Dendritic cell treated with granulocyte-macrophage colony-stimulating factor and Interleukin-4, amounts not matched to agents 40 ng/mL and 50 ng/mL, for 4 days (primary cell): ENCODE results near the gene C7orf33.
A peak's percentile ranks its signal among the peaks of the same experiment; 100 is the strongest.
"Not testable (repeated sequence)": the region's sequence is repeated elsewhere in the genome, so short reads cannot be mapped to it uniquely, and the experiment has no call there.

Source experiments
- H3K27ac Mint-ChIP-seq: one replicate; pipeline ENCODE4 v1.8.0; 2022; ENCODE audit warnings: mild to moderate bottlenecking, mixed read lengths
- H3K27me3 Mint-ChIP-seq: one replicate; pipeline ENCODE4 v1.8.0; 2022; ENCODE audit warnings: mild to moderate bottlenecking, mixed read lengths
- H3K36me3 Mint-ChIP-seq: one replicate; pipeline ENCODE4 v1.8.0; 2022; ENCODE audit warnings: low read depth, mixed read lengths
- H3K4me1 Mint-ChIP-seq: one replicate; pipeline ENCODE4 v1.8.0; 2022; ENCODE audit warnings: low read depth, mixed read lengths
- H3K4me3 Mint-ChIP-seq: one replicate; pipeline ENCODE4 v1.8.0; 2022; ENCODE audit warnings: mild to moderate bottlenecking, moderate library complexity, mixed read lengths
- H3K9me3 Mint-ChIP-seq: one replicate; pipeline ENCODE4 v1.8.0; 2022; ENCODE audit warnings: mixed read lengths
- intact Hi-C: fragments of 100-400 bp; cut with micrococcal nuclease; formaldehyde crosslinking; loops from one replicate; pipeline ENCODE4 v1.15.0; 2022

Gene C7orf33, protein sequence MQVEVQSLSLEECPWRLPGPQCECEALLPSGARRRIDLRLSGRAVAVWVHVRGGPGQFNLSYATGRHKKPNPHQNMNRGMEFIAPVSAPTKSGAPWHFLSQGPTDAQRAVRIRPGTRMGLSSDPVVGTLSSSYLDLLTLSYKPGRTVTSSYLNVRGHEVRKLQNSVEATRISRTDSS

DNA sequence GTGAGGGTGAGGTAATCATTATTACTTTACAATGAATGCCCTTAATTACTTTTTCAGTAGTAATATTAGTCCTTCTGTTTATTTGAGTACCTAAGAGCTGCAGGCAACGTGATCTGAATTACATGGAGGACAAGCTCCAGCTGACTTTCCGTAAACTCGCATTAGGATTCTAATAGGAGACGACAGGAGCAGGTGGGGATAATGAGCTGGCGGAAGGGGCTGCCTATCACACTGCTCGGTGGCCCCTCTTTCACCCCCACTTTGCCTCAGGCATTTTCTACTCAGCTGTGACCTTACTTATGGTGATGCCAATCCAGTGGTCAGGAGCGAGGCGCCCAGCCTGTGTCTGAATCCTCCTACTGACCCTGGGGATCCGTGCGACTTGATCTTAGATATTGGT, at the start of gene C7orf33:
Gene C7orf33, plus strand, starts transcription at position 296 of the 400 bp plus-strand sequence. CDS start 160 bp downstream, outside the sequence.
- no peaks in the 10 kb centered on the region for H3K9me3 Mint-ChIP-seq
- intact Hi-C loops: no loop called here
- H3K36me3 Mint-ChIP-seq: no peaks in the 10 kb centered on the region
- peaks cover 2% of the 10 kb centered on the region for H3K27me3 Mint-ChIP-seq
- no peak within 1 kb of the TSS for H3K4me3 Mint-ChIP-seq
- no peak within 1 kb of the TSS for H3K27ac Mint-ChIP-seq
- H3K4me1 Mint-ChIP-seq: peaks cover 7% of the 10 kb centered on the region

DNA sequence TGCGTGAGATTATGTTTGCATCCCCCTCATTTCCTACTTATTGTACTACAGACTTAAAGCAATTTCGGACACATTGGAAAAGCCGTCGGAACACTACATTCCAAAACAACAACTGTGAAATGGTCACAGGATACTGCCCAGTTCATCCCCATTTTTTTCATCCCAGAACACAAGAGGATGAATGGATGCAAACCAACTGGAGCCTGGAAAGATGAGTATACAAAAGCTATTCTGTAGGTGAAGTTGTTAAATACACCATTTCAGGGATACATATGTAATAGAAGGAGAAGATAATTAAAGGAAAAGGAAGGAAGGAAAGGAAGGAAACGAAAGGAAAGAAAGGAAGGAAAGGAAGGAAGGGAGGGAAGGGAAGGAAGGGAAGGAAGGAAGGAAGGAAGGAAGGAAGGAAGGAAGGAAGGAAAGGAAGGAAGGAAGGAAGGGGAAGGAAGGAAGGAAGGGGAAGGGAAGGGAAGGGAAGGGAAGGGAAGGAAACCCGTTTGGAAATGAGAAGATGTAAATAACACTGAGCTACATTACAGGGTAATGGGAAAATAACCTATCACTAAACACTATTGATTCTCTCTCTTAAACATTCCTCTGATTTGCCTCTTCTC, 48.6 kb upstream of the C7orf33 start:
- intact Hi-C loops: no loop called here

DNA sequence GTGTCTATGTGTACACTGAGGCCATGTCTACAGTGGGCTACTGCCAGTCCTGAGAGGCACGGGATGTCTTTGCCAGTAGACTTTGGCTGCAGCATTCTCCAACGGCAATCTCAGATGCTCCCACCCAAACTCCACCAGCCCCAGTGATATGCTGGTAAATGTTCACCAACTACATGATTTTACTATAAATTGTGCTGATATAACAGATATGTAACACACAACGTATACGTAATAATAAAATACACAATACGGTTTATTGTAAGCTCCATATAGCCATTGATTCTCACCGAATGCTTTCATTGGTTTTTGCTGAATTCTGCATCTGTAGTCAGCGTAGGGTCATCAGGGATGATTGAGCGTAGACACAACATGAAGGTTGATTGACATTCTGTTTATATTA, 47.3 kb upstream of the C7orf33 start:
- Mint-ChIP-seq H3K27ac (no peak overlapping the region), H3K27me3 (peaks cover 2% of the 10 kb centered on the region), H3K9me3 (peaks cover 13% of the 10 kb centered on the region), H3K4me3 (no peak overlapping the region), H3K36me3 (no peaks in the 10 kb centered on the region), H3K4me1 (peaks cover 10% of the 10 kb centered on the region)
- intact Hi-C loops: no loop called here

More for the DNA sequence above, 48.6 kb upstream of the C7orf33 start:
- Mint-ChIP-seq H3K36me3 (no peaks in the 10 kb centered on the region), H3K27ac (no peak overlapping the region), H3K4me3 (no peak overlapping the region), H3K4me1 (peaks cover 6% of the 10 kb centered on the region), H3K27me3 (peaks cover 2% of the 10 kb centered on the region), H3K9me3 (peaks cover 11% of the 10 kb centered on the region)

DNA sequence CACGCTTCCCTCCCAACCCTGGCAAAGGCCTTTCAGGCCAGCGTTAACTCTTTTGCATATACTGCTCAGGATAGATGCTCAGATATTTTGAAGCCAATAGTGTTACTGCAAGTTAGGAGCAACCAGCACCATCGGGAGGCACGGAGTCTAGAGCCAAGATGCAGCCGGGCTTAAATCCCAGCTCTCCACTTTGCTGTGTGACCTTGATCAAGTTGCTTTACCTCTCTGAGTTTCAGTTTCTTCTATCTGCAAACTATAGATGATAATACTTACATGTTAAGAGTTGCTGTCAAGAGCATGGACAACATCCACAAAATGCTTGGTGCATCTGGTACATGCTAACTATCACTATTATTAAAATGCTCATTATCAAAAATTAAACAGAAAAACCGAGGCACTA, 45.4 kb upstream of the C7orf33 start:
- Mint-ChIP-seq H3K4me3 (no peak overlapping the region), H3K4me1 (peaks cover 8% of the 10 kb centered on the region), H3K9me3 (peaks cover 13% of the 10 kb centered on the region), H3K27me3 (peaks cover 2% of the 10 kb centered on the region), H3K27ac (no peak overlapping the region), H3K36me3 (no peaks in the 10 kb centered on the region)
- intact Hi-C loops: no loop called here

DNA sequence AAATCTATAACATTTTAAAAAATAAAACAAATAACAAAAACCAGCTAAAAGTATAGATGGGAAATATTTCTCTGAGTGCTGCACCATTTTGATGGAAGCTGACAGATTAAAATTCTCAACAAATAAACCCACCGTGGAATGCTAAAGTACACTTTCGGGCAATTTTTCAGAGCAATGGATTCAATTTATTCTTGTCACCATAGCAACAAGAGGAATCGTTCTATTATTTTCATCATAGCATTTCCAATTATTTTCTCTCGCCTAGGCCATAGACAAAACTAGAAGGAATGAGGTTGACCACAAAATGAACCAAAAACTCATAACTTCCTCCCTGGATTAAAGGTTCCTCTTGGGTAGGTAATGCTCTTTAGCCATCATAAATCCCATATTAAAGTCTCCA, 44.6 kb upstream of the C7orf33 start:
- Mint-ChIP-seq H3K4me3 (no peak overlapping the region), H3K4me1 (peaks cover 8% of the 10 kb centered on the region), H3K9me3 (peaks cover 13% of the 10 kb centered on the region), H3K27ac (no peak overlapping the region), H3K36me3 (no peaks in the 10 kb centered on the region), H3K27me3 (no peaks in the 10 kb centered on the region)
- intact Hi-C loops: no loop called here

DNA sequence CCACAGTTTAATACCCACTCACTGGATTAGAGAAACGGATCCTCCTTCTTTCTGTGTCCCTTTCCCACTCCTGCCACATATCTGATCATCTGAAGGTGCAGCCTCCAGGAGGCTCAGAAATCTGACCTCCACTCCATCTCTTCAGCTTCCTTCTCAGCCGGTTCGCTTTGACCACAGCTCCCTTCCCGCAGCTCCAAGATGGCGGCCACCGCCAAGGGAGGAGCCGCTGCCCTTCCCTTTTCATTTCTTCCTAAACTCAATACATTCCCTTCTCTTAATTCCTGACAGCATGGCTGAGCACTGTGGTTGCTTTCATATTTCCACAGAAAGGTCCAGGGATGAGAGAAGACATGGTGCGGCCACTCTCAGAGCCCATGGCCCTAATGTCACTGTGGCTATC, 43.7 kb upstream of the C7orf33 start:
- Mint-ChIP-seq H3K36me3 (no peaks in the 10 kb centered on the region), H3K9me3 (peaks cover 9% of the 10 kb centered on the region)

DNA sequence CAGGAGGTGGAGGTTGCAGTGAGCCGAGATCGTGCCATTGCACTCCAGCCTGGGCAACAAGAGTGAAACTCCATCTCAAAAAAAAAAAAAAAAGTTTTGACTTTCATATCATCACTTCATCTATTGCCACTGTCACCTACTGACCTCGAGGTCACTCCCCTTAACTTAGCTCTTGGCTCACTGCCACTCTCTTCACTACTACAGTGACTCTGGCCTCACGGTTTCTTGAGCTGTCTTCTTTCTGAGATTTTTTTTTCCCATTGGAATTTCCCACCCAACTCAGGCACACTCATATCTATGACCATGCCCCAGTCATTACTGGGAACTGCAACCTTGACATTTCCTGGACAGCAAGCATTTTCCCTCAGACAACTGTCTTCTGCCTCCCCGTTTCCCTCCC, 42.6 kb upstream of the C7orf33 start:
- Mint-ChIP-seq H3K4me3 (no peak overlapping the region), H3K36me3 (no peaks in the 10 kb centered on the region), H3K4me1 (peaks cover 8% of the 10 kb centered on the region), H3K9me3 (peaks cover 7% of the 10 kb centered on the region), H3K27ac (no peak overlapping the region), H3K27me3 (no peaks in the 10 kb centered on the region)
- intact Hi-C loops: no loop called here

More for the DNA sequence above, 43.7 kb upstream of the C7orf33 start:
- Mint-ChIP-seq H3K4me1 (peaks cover 8% of the 10 kb centered on the region), H3K4me3 (no peak overlapping the region), H3K27me3 (no peaks in the 10 kb centered on the region), H3K27ac (no peak overlapping the region)
- intact Hi-C loops: no loop called here

DNA sequence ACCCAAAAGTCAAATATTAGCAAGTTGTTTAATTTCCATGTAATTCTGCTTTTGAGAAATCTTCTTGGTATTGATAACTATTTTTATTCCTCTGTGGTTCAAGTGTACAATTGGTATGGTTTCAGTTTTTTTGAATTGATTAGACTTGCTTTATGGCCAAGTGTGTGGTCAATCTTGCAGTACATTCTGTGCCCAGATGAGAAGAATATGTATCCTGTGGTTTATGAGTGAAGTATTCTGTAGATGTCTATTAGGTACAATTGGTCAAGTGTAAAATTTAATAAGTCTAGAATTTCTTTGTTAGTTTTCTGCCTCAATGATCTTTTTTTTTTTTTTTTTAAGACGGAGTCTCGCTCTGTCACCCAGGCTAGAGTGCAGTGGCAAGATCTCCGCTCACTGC, 36.6 kb upstream of the C7orf33 start:
- Mint-ChIP-seq H3K36me3 (no peaks in the 10 kb centered on the region), H3K4me3 (no peak overlapping the region), H3K4me1 (no peaks in the 10 kb centered on the region), H3K9me3 (no peaks in the 10 kb centered on the region), H3K27me3 (no peaks in the 10 kb centered on the region), H3K27ac (no peak overlapping the region)
- intact Hi-C loops: no loop called here

DNA sequence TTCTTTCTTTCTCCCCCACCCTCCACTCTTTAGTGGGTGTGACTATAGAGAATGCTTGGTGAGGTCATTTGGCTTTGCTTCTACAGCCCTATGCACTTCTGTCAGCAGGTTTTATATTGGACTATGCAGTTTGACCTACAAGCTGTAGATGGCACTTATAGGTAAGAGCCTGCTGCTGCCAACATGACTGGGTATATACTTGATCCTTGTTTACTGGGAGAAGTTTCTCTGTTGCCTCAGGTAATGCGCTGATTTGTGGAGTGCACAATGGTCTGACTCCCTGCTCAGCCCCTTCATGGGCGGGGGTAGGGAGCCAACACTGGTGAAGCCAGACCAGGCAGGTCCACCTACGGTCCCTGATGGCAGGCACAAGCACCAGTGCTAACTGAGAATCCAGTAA, 33.7 kb upstream of the C7orf33 start:
- Mint-ChIP-seq H3K27me3 (no peaks in the 10 kb centered on the region), H3K27ac (no peak overlapping the region), H3K4me1 (peaks cover 15% of the 10 kb centered on the region), H3K4me3 (no peak overlapping the region), H3K9me3 (peaks cover 9% of the 10 kb centered on the region), H3K36me3 (no peaks in the 10 kb centered on the region)
- intact Hi-C loops: no loop called here

DNA sequence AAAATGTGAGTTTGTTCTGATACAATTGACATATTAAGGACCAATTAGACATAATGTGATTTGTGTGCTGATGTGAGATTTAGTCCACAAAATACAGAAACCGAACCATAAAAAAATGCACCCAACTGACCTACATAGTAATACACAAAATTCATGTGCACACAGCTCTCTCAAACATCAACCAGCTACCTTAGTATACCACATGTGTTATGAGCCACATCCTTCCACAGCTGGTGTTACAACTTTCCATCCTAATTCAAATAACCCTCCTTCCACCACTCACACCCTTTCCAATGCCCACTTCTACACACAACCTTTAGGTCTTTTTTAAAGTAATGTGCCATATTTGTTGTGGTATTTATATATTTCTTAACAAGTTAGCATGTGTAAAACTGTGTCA, 31.7 kb upstream of the C7orf33 start:
- Mint-ChIP-seq H3K4me1 (peaks cover 29% of the 10 kb centered on the region), H3K27me3 (no peaks in the 10 kb centered on the region), H3K36me3 (peaks cover 5% of the 10 kb centered on the region), H3K9me3 (peaks cover 9% of the 10 kb centered on the region), H3K27ac (no peak overlapping the region), H3K4me3 (no peak overlapping the region)
- intact Hi-C loops: no loop called here

DNA sequence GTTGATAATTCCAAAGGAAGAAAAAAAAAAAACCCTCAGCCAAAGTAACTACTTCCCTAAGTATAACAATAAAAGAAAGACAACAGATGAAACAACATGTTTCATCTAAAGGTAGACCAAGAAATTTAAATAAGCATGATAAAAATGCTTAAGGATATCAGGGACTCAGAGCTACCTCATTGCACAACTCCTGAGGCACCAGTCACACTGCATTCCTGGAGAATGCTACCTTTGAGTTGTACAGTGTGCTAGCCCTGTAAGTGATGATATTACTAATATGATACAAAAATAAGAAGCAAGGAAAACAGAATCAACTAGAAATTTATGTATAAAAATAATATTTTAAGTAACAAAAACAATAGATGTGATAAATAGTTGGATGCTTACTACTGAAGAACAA, 29.5 kb upstream of the C7orf33 start:
- no peaks in the 10 kb centered on the region for H3K27me3 Mint-ChIP-seq
- no peak overlapping the region for H3K27ac Mint-ChIP-seq
- no peak overlapping the region for H3K4me3 Mint-ChIP-seq
- peaks cover 9% of the 10 kb centered on the region for H3K9me3 Mint-ChIP-seq
- peaks cover 6% of the 10 kb centered on the region for H3K36me3 Mint-ChIP-seq
- peaks cover 44% of the 10 kb centered on the region for H3K4me1 Mint-ChIP-seq
- intact Hi-C loops: no loop called here

DNA sequence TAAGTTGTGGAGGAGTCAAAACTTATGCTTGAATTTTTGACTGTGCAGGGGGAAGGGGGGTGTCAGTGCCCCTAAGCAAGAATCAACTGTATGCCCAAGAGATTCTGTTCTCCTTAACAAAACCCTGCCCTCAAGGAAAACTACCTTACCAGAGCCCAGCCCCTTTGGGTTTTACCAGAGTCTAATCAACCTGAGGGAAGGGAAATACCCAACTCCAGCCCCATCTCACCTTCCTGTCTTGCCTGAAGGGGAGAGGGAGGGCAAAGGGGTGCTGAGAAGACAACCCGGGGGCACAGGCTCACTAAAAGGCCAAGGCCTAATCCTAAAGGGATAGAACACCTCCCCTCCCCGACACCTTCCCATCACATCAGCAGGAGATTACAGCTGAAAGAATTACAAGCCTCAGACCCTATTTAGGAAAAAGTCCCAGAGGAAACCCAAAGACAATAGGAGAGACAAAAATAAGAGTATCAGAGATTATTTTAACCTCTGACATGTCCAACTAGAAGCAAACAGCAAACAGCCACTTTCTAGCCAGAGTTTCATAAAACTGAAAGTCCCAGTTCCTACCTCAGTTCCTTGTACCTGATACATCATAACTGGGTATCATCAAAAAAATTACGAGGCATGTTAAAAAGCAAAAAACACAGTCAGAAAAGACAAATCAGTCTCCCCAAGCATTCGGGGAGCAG, 26.8 kb upstream of the C7orf33 start:
- peaks cover 9% of the 10 kb centered on the region for H3K9me3 Mint-ChIP-seq
- H3K27me3 Mint-ChIP-seq: no peaks in the 10 kb centered on the region
- intact Hi-C loops: no loop called here
- H3K4me3 Mint-ChIP-seq: peak overlapping the region; percentile 23
- H3K4me1 Mint-ChIP-seq: peaks cover 54% of the 10 kb centered on the region
- peaks cover 6% of the 10 kb centered on the region for H3K36me3 Mint-ChIP-seq
- peak overlapping the region; percentile 84 for H3K27ac Mint-ChIP-seq

DNA sequence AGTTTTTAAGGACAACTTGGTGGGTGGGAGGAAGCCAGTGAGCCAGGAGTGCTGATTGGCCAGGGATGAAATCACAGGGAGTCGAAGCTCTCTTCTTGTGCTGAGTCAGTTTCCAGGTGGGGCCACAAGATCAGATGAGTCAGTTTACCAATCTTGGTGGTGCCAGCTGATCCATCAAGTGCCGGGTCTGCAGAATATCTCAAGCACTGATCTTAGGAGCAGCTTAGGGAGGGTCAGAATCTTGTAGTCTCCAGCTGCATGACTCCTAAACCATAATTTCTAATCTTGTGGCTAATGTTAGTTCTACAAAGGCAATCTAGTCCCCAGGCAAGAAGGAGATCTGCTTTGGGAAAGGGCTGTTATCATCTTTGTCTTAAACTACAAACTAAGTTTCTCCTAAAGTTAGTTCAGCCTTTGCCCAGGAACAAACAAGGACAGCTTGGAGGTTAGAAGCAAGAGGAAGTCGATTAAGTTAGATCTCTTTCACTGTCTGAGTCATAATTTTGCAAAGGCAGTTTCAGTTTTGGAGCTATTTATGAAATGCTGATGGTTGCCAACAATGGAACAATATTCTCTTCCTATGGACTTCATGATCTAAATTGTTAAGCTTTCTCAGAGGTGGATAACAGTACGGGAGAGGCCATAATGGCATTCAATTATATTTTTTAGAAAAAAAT, 26.2 kb upstream of the C7orf33 start:
- H3K27me3 Mint-ChIP-seq, H3K36me3 Mint-ChIP-seq, H3K9me3 Mint-ChIP-seq, intact Hi-C loops: not testable (repeated sequence)
- H3K4me1 Mint-ChIP-seq: peaks cover 54% of the 10 kb centered on the region
- H3K27ac Mint-ChIP-seq: peak overlapping the region; percentile 84
- peak overlapping the region; percentile 23 for H3K4me3 Mint-ChIP-seq

DNA sequence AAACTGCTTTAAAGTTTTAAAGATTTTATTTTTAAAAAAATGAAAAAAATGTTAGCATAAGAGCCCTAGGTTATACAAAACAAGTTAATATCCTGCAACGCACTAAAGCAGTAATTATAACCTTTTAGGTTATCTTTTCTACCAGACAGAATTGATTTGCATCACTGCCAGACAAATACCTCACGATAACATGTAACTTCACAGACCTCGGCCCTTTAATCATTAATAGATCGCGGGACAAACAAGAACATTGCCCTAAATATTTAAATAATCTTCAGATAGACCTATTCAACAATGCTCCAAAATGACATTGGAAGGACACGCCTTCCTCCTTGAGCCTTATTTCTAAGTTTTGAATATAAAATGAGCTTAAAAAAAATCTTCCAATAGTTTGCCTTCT, 23.8 kb upstream of the C7orf33 start:
- Mint-ChIP-seq H3K4me1 (peaks cover 50% of the 10 kb centered on the region), H3K27ac (no peak overlapping the region), H3K4me3 (no peak overlapping the region), H3K9me3 (peaks cover 12% of the 10 kb centered on the region), H3K36me3 (peaks cover 15% of the 10 kb centered on the region), H3K27me3 (no peaks in the 10 kb centered on the region)
- intact Hi-C loops: no loop called here
